H1 (cell line): ENCODE data around the gene CMTM1. TPM values are rescaled to one million over a fixed set of nuclear protein-coding genes. Genes with fewer than 3 reads are reported as not detected.

ENCODE experiments used
- CTCF ChIA-PET: fragments of 300-600 bp; sonication (Branson Sonifier 250); formaldehyde crosslinking; loops from one replicate; lab custom pipeline; 2021; ENCODE audit not compliant: partially characterized antibody; lab: Charles Lee
- POLR2A ChIA-PET: fragments of 300-600 bp; sonication (Branson Sonifier 250); formaldehyde crosslinking; loops from one replicate; lab custom pipeline; 2021; ENCODE audit warnings: inconsistent platforms; ENCODE audit not compliant: partially characterized antibody; lab: Charles Lee
- DNase-seq, 2 experiments: peaks; one replicate each; pipeline versions ENCODE4 v3.0.0 to v3.0.0-alpha.2; 2010 to 2022; ENCODE audit warnings: low spot score in 2 of 2, low read depth in 1 of 2, mixed read lengths in 1 of 2
- FAIRE-seq: peaks from 2 replicates; lab custom pipeline; 2011; peaks lifted over from hg19 to GRCh38; lab: Jason Lieb, UNC
- H2AFZ ChIP-seq: 2 replicates; pipeline ENCODE4 v1.8.1; 2012; ENCODE audit warnings: low read length, inconsistent platforms
- H2AK5ac ChIP-seq: 2 replicates; pipeline ENCODE4 v1.6.1; 2013; ENCODE audit warnings: low read depth, low read length
- H2BK120ac ChIP-seq: replicated peaks from 2 replicates; pipeline ENCODE3; 2013; ENCODE audit warnings: low read depth, low read length, inconsistent platforms
- H2BK12ac ChIP-seq: 2 replicates; pipeline ENCODE4 v1.6.1; 2013; ENCODE audit warnings: low read depth, low read length
- H2BK15ac ChIP-seq: 2 replicates; pipeline ENCODE4 v1.6.1; 2013; ENCODE audit warnings: low read length
- H2BK20ac ChIP-seq: 2 replicates; pipeline ENCODE4 v1.6.1; 2013; ENCODE audit warnings: low read length
- H2BK5ac ChIP-seq: 2 replicates; pipeline ENCODE4 v1.6.1; 2013; ENCODE audit warnings: low read depth, low read length
- H3K14ac ChIP-seq: 2 replicates; pipeline ENCODE4 v1.6.1; 2013; ENCODE audit warnings: inconsistent platforms; ENCODE audit not compliant: insufficient read length
- H3K18ac ChIP-seq: 2 replicates; pipeline ENCODE4 v1.6.1; 2013; ENCODE audit warnings: low read length; ENCODE audit errors: extremely low read depth
- H3K23ac ChIP-seq: 2 replicates; pipeline ENCODE4 v1.6.1; 2013; ENCODE audit warnings: inconsistent platforms; ENCODE audit not compliant: insufficient read length
- H3K23me2 ChIP-seq: 2 replicates; pipeline ENCODE4 v1.6.1; 2013; ENCODE audit warnings: low read depth, low read length
- H3K27ac ChIP-seq: 2 replicates; pipeline ENCODE4 v1.6.1; 2011; ENCODE audit warnings: low read depth, low read length, inconsistent platforms
- H3K27me3 ChIP-seq, 4 experiments: replicated peaks in 1 of 4; 1 replicate in 1 of 4; 2 replicates in 3 of 4; pipeline versions ENCODE4 v1.6.1 to v1.8.1; 2011 to 2013; ENCODE audit warnings: low read length in 3 of 4, mild to moderate bottlenecking in 3 of 4, inconsistent platforms in 2 of 4, mixed read lengths in 2 of 4, moderate library complexity in 1 of 4; ENCODE audit not compliant: control insufficient read depth in 3 of 4, insufficient read depth in 3 of 4; ENCODE audit errors: extremely low read depth in 1 of 4
- H3K36me3 ChIP-seq, 4 experiments: 2 replicates each; pipeline versions ENCODE4 v1.6.1 to v1.8.1; 2011 to 2013; ENCODE audit warnings: mild to moderate bottlenecking in 4 of 4, low read length in 3 of 4, moderate library complexity in 2 of 4, control low read depth in 1 of 4, inconsistent platforms in 1 of 4; ENCODE audit not compliant: insufficient read depth in 4 of 4, control insufficient read depth in 2 of 4
- H3K4ac ChIP-seq: replicated peaks from 2 replicates; pipeline ENCODE3; 2013; ENCODE audit warnings: low read length, low read depth, mixed read lengths, inconsistent platforms; ENCODE audit not compliant: insufficient read length
- H3K4me1 ChIP-seq, 4 experiments: replicated peaks in 1 of 4; 1 replicate in 1 of 4; 2 replicates in 3 of 4; pipeline versions ENCODE4 v1.6.1 to v1.8.1; 2011 to 2013; ENCODE audit warnings: low read length in 3 of 4, inconsistent platforms in 2 of 4, mixed read lengths in 1 of 4; ENCODE audit not compliant: insufficient read depth in 4 of 4, control insufficient read depth in 3 of 4
- H3K4me2 ChIP-seq, 2 experiments: 2 replicates each; pipeline versions ENCODE4 v1.6.1 to v1.8.1; 2011 to 2013; ENCODE audit warnings: low read depth in 2 of 2, low read length in 2 of 2, control low read depth in 1 of 2, inconsistent platforms in 1 of 2, mild to moderate bottlenecking in 1 of 2; ENCODE audit not compliant: insufficient read depth in 1 of 2
- H3K4me3 ChIP-seq, 4 experiments: fragments of 200-600, 300-600 bp in 1 of 4; sonication (generic), shearing (Covaris generic), sonication (Bioruptor Twin) in 1 of 4; 2 replicates each; pipeline versions ENCODE4 v1.5.1 to v1.8.1; 2011 to 2016; ENCODE audit warnings: low read length in 4 of 4, low read depth in 3 of 4, control low read depth in 2 of 4, inconsistent platforms in 2 of 4, mild to moderate bottlenecking in 2 of 4, mixed read lengths in 1 of 4, moderate library complexity in 1 of 4; ENCODE audit not compliant: insufficient read depth in 2 of 4; ENCODE audit errors: extremely low read depth in 1 of 4
- H3K56ac ChIP-seq: replicated peaks from 2 replicates; pipeline ENCODE3; 2013; ENCODE audit warnings: low read depth, mild to moderate bottlenecking, mixed read lengths, low read length, inconsistent platforms; ENCODE audit not compliant: insufficient read length
- H3K79me1 ChIP-seq: 2 replicates; pipeline ENCODE4 v1.6.1; 2013; ENCODE audit warnings: low read depth, low read length, control low read depth
- H3K79me2 ChIP-seq, 2 experiments: 2 replicates each; pipeline versions ENCODE4 v1.6.1 to v1.8.1; 2012 to 2013; ENCODE audit warnings: low read length in 2 of 2, mild to moderate bottlenecking in 2 of 2, inconsistent platforms in 1 of 2; ENCODE audit not compliant: insufficient read depth in 2 of 2, control insufficient read depth in 1 of 2
- H3K9ac ChIP-seq, 4 experiments: replicated peaks in 1 of 4; 1 replicate in 1 of 4; 2 replicates in 3 of 4; pipeline versions ENCODE4 v1.6.1 to v1.8.1; 2011 to 2013; ENCODE audit warnings: low read depth in 3 of 4, low read length in 3 of 4, control low read depth in 2 of 4, mild to moderate bottlenecking in 2 of 4, moderate library complexity in 2 of 4, inconsistent platforms in 1 of 4; ENCODE audit errors: extremely low read depth in 1 of 4
- H3K9me3 ChIP-seq, 2 experiments: 2 replicates each; pipeline versions ENCODE4 v1.6.1 to v1.8.1; 2012 to 2013; ENCODE audit warnings: mild to moderate bottlenecking in 2 of 2, moderate library complexity in 2 of 2, control low read depth in 1 of 2, inconsistent platforms in 1 of 2, low read depth in 1 of 2, low read length in 1 of 2, mixed read lengths in 1 of 2; ENCODE audit not compliant: insufficient read depth in 2 of 2
- H4K20me1 ChIP-seq, 2 experiments: replicated peaks in 1 of 2; 2 replicates each; pipeline versions ENCODE3 to v1.8.1; 2011 to 2013; ENCODE audit warnings: inconsistent platforms in 2 of 2, low read length in 2 of 2, mild to moderate bottlenecking in 1 of 2; ENCODE audit not compliant: insufficient read depth in 2 of 2, control insufficient read depth in 1 of 2
- H4K5ac ChIP-seq: 2 replicates; pipeline ENCODE4 v1.6.1; 2013; ENCODE audit warnings: low read length, low read depth, mixed read lengths, inconsistent platforms; ENCODE audit not compliant: insufficient read length
- H4K8ac ChIP-seq: 2 replicates; pipeline ENCODE4 v1.8.0; 2013; ENCODE audit warnings: mild to moderate bottlenecking, moderate library complexity, low read length, inconsistent platforms; ENCODE audit not compliant: insufficient read depth; ENCODE audit errors: extremely low read depth
- H4K91ac ChIP-seq: replicated peaks from 2 replicates; pipeline ENCODE3; 2013; ENCODE audit warnings: low read length, mixed read lengths, inconsistent platforms; ENCODE audit not compliant: insufficient read length
- ASH2L ChIP-seq: fragments of 200-600, 300-600 bp; sonication (generic); IDR thresholded peaks from one replicate; pipeline ENCODE4 v1.7.1; 2017; ENCODE audit warnings: low read length
- EP300 ChIP-seq, 2 experiments: IDR thresholded peaks; 1 replicate in 1 of 2; 2 replicates in 1 of 2; pipeline ENCODE4 v1.6.1; 2011 to 2012; ENCODE audit warnings: low read depth in 2 of 2, low read length in 2 of 2, mild to moderate bottlenecking in 2 of 2, borderline replicate concordance in 1 of 2, inconsistent platforms in 1 of 2, moderate library complexity in 1 of 2
- NRF1 ChIP-seq: IDR thresholded peaks from 2 replicates; pipeline ENCODE4 v1.6.1; 2011; ENCODE audit warnings: mild to moderate bottlenecking, low read depth, low read length, improper control_type of control experiment
- RFX5 ChIP-seq: IDR thresholded peaks from 2 replicates; pipeline ENCODE4 v1.6.1; 2011; ENCODE audit warnings: low read depth, low read length, improper control_type of control experiment, borderline replicate concordance
- RNF2 ChIP-seq: fragments of 200-900, 300-1000 bp; sonication (generic); IDR thresholded peaks from 2 replicates; pipeline ENCODE4 v1.7.1; 2016; ENCODE audit warnings: borderline replicate concordance, low read depth, mild to moderate bottlenecking, antibody characterized with exemption, low read length; ENCODE audit not compliant: poor library complexity, severe bottlenecking; ENCODE audit errors: missing control alignments
- SAP30 ChIP-seq: fragments of 300-600 bp; sonication (generic); IDR thresholded peaks from 2 replicates; pipeline ENCODE4 v1.7.1; 2012; ENCODE audit warnings: low read length, moderate library complexity, mild to moderate bottlenecking, inconsistent platforms; ENCODE audit not compliant: insufficient read depth, insufficient replicate concordance
- SP1 ChIP-seq: IDR thresholded peaks from 2 replicates; pipeline ENCODE4 v1.6.1; 2011; ENCODE audit warnings: low read depth, low read length
- SRF ChIP-seq: IDR thresholded peaks from 2 replicates; pipeline ENCODE4 v1.6.1; 2011; ENCODE audit warnings: mild to moderate bottlenecking, low read depth, low read length, moderate library complexity
- SUZ12 ChIP-seq: fragments of 200-600 bp; sonication (generic); IDR thresholded peaks from 2 replicates; pipeline ENCODE4 v1.6.1; 2012; ENCODE audit warnings: mild to moderate bottlenecking, inconsistent platforms, low read length, moderate library complexity, mixed read lengths
- YY1 ChIP-seq: IDR thresholded peaks from 2 replicates; pipeline ENCODE4 v1.6.1; 2011; ENCODE audit warnings: low read depth, mild to moderate bottlenecking, low read length
- WGBS, 2 experiments: shearing (Covaris generic) in 1 of 2; methylation state at CpG; one replicate each; pipeline versions ENCODE4 v1.1.6 to v1.1.7; 2013 to 2015; ENCODE audit warnings: low lambda C conversion rate in 2 of 2, mixed read lengths in 2 of 2, inconsistent platforms in 1 of 2, low coverage in 1 of 2, missing lambda C conversion rate in 1 of 2; ENCODE audit not compliant: insufficient replicate concordance in 2 of 2, insufficient coverage in 1 of 2, insufficient read length in 1 of 2; ENCODE audit errors: extremely low coverage in 1 of 2, missing lambda C conversion rate in 1 of 2; 5-methylcytosine and 5-hydroxymethylcytosine counted together
- polyA plus RNA-seq, 7 experiments: library from polyadenylated mRNA; depleted of rRNA in 3 of 7; stranded (reverse) in 5 of 7; unstranded in 2 of 7; fragments of >200 nt in 5 of 7; fragments of 200-250 nt in 2 of 7; gene quantifications; 1 replicate in 5 of 7; 2 replicates in 1 of 7; 4 replicates in 1 of 7; pipeline versions ENCODE4 v1.2.1 to v1.2.3, GENCODE V29; 2011 to 2013; ENCODE audit warnings: missing spikeins in 2 of 7, mixed read lengths in 2 of 7
- total RNA-seq: library from RNA; stranded (reverse); fragmentation: NEBNext Ultra II Directional; extraction: Animal tissue kit (Norgen Biotek cat#: 25700); gene quantifications from 2 replicates; pipeline ENCODE4 v1.2.1, GENCODE V29; 2021
- TF ChIP-seq, protein P1 (sequence below): IDR thresholded peaks from 2 replicates; pipeline ENCODE4 v1.6.1; 2011; ENCODE audit warnings: low read length, improper control_type of control experiment

CMTM1 gene
- total and polyA plus RNA-seq, 2 of the 8 experiments (the other 6 are each of a cell fraction or from before 2014, with no cell fraction given) = 1.2 to 2.0 TPM

DNA sequence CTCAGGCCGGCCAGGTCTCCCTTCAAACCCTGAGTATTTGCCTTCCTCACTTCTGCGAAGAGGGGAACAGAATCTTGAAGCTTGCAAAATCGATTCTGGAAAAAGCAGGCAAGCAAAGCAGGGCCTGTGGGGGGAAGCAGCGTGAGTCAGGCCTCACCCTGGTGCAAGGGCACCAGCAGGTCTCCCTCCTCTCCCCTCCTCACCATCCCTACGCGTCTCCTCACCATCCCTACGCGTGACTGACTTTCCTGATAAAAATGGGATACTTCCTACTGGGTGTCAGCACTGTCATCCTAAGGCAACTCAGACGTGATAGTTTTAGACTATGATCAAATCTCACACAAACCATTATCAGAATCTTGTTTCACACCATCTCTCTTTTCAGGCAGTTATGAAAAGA, 50.4 kb downstream of the CMTM1 start:
- WGBS, 2 experiments = 53% methylated on average over 9 of the region's 9 CpGs; no CpG with 5 or more reads in 1 of the 2 experiments
- Histone ChIP-seq H3K27ac (no peak overlapping the region), H3K79me1 (no peaks in the 10 kb centered on the region; the same call in 1 of the 2 replicates), H4K5ac (no peak overlapping the region), H3K4me2 (peak overlapping the region; percentile 40 to 51), H2BK120ac (no peak overlapping the region), H2BK12ac (no peak overlapping the region), H3K9me3 (peaks cover 0 to 7% of the 10 kb centered on the region in 2 experiments; a peak in 1 of 4 replicates), H3K9ac (peak overlapping the region in 1 of 4 experiments; percentile 47; a peak in 1 of 7 replicates), H4K8ac (peak overlapping the region; percentile 51; the same call in 1 of the 2 replicates), H3K18ac (peak overlapping the region; percentile 51), H3K79me2 (no peaks in the 10 kb centered on the region), H2BK5ac (no peak overlapping the region), H3K27me3 (no peaks in the 10 kb centered on the region), H2BK20ac (no peak overlapping the region), H2AK5ac (no peak overlapping the region), H3K36me3 (peaks cover 11 to 39% (median 23%) of the 10 kb centered on the region in 4 experiments; a peak in 7 of 8 replicates), H3K4ac (no peak overlapping the region), H4K91ac (no peak overlapping the region), H3K23me2 (no peaks in the 10 kb centered on the region), H4K20me1 (peaks cover 6% of the 10 kb centered on the region in 2 experiments), H3K14ac (no peak overlapping the region), H2BK15ac (peak overlapping the region; percentile 73; the same call in 1 of the 2 replicates), H3K4me3 (peak overlapping the region in 1 of 4 experiments; percentile 12; a peak in 2 of 8 replicates), H3K56ac (no peak overlapping the region), H2AFZ (no peak overlapping the region), H3K23ac (no peak overlapping the region), H3K4me1 (peaks cover 3 to 12% (median 7%) of the 10 kb centered on the region in 4 experiments)
- POLR2A ChIA-PET = no interaction called here
- FAIRE-seq (no peak), DNase-seq (no peak)
- CTCF ChIA-PET = interaction anchor here (1.8 to 4.6 kb wide), 3 partner anchors 8 to 34 kb away, joined by 7 to 44 read pairs (median 17); no protein-coding TSS in a partner anchor
- TF ChIP-seq EP300 (IDR thresholded peaks at IDR 0.05; ENCODE audit: borderline replicate concordance in 1 of 2, low read depth in 2 of 2, low read length in 2 of 2) = no peak
- no peak for TF ChIP-seq NRF1
- TF ChIP-seq SRF = no peak
- no peak for TF ChIP-seq RNF2
- TF ChIP-seq YY1 = no peak
- TF ChIP-seq ASH2L = no peak
- no peak for TF ChIP-seq RFX5
- TF ChIP-seq SAP30 = no peak
- no peak for TF ChIP-seq SP1
- TF ChIP-seq, protein P1, sequence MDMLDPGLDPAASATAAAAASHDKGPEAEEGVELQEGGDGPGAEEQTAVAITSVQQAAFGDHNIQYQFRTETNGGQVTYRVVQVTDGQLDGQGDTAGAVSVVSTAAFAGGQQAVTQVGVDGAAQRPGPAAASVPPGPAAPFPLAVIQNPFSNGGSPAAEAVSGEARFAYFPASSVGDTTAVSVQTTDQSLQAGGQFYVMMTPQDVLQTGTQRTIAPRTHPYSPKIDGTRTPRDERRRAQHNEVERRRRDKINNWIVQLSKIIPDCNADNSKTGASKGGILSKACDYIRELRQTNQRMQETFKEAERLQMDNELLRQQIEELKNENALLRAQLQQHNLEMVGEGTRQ = no peak
- TF ChIP-seq SUZ12 = no peak
